Fibroblast of lung (primary cell): ENCODE measurements around the gene PLXNA2. TPM values are rescaled to one million over a fixed set of nuclear protein-coding genes. Genes with fewer than 3 reads are reported as not detected.

ENCODE experiments used
- DNase-seq, 2 donors: peaks; one replicate each; pipeline versions ENCODE4 v3.0.0 to v3.0.0-alpha.2; 2010; ENCODE audit warnings: low read depth in 2 of 2
- H2AFZ ChIP-seq: 2 replicates; pipeline ENCODE4 v1.5.1; 2012; ENCODE audit warnings: low read length, control low read depth, inconsistent platforms
- H3K27ac ChIP-seq: 2 replicates; pipeline ENCODE4 v1.5.1; 2011; ENCODE audit warnings: low read length, control low read depth; ENCODE audit not compliant: insufficient read depth
- H3K27me3 ChIP-seq: 2 replicates; pipeline ENCODE4 v1.5.1; 2011; ENCODE audit warnings: mild to moderate bottlenecking, low read length; ENCODE audit not compliant: control insufficient read depth, insufficient read depth
- H3K36me3 ChIP-seq: 2 replicates; pipeline ENCODE4 v1.5.1; 2011; ENCODE audit warnings: low read length; ENCODE audit not compliant: control insufficient read depth, insufficient read depth
- H3K4me1 ChIP-seq: 2 replicates; pipeline ENCODE4 v1.5.1; 2011; ENCODE audit warnings: low read length; ENCODE audit not compliant: control insufficient read depth, insufficient read depth; ENCODE audit errors: extremely low read depth
- H3K4me2 ChIP-seq: 2 replicates; pipeline ENCODE4 v1.5.1; 2011; ENCODE audit warnings: low read length, control low read depth; ENCODE audit not compliant: insufficient read depth; ENCODE audit errors: extremely low read depth
- H3K4me3 ChIP-seq, 4 experiments: fragments of 200-600 bp in 1 of 4; sonication (generic) in 1 of 4; replicated peaks in 1 of 4; 2 replicates each; pipeline ENCODE4 v1.5.1; 2011 to 2016; ENCODE audit warnings: low read length in 4 of 4, low read depth in 3 of 4, mild to moderate bottlenecking in 3 of 4, control low read depth in 2 of 4, inconsistent platforms in 1 of 4, mixed read lengths in 1 of 4; ENCODE audit not compliant: insufficient read depth in 1 of 4; ENCODE audit errors: control extremely low read depth in 1 of 4
- H3K79me2 ChIP-seq: 2 replicates; pipeline ENCODE4 v1.5.1; 2012; ENCODE audit warnings: mild to moderate bottlenecking, low read length, inconsistent platforms; ENCODE audit not compliant: control insufficient read depth, insufficient read depth
- H3K9ac ChIP-seq: 2 replicates; pipeline ENCODE4 v1.5.1; 2011; ENCODE audit warnings: mild to moderate bottlenecking, low read length, control low read depth; ENCODE audit not compliant: insufficient read depth
- H3K9me3 ChIP-seq: 2 replicates; pipeline ENCODE4 v1.5.1; 2012; ENCODE audit warnings: low read depth, low read length; ENCODE audit not compliant: control insufficient read depth, insufficient read depth
- H4K20me1 ChIP-seq: 2 replicates; pipeline ENCODE4 v1.5.1; 2011; ENCODE audit warnings: low read length; ENCODE audit not compliant: control insufficient read depth, insufficient read depth; ENCODE audit errors: extremely low read depth
- EZH2 ChIP-seq: IDR thresholded peaks from 2 replicates; pipeline ENCODE4 v1.5.1; 2012; ENCODE audit warnings: low read length, control low read depth, mild to moderate bottlenecking; ENCODE audit errors: missing control alignments
- polyA plus RNA-seq, 2 donors: library from polyadenylated mRNA; depleted of rRNA in 1 of 2; stranded (reverse) in 1 of 2; unstranded in 1 of 2; fragments of >200 nt; gene quantifications; 2 replicates each; pipeline ENCODE4 v1.2.1, GENCODE V29; 2011 to 2012; ENCODE audit warnings: missing spikeins in 1 of 2
- total RNA-seq: library from RNA; depleted of rRNA; stranded (reverse); fragments of >200 nt; gene quantifications from 2 replicates; pipeline ENCODE4 v1.2.1, GENCODE V29; 2014
- TF ChIP-seq, protein P1 (sequence below), 2 donors: IDR thresholded peaks in 1 of 2; conservative IDR thresholded peaks in 1 of 2; 1 replicate in 1 of 2; 2 replicates in 1 of 2; pipeline ENCODE4 v1.5.1; 2011 to 2012; ENCODE audit warnings: low read length in 2 of 2, control low read depth in 1 of 2, inconsistent platforms in 1 of 2, low read depth in 1 of 2, mild to moderate bottlenecking in 1 of 2

The PLXNA2 gene
- total and polyA plus RNA-seq, 2 donors (not counting 1 experiment from before 2014, with no cell fraction given): 0.43 to 2.0 TPM

DNA sequence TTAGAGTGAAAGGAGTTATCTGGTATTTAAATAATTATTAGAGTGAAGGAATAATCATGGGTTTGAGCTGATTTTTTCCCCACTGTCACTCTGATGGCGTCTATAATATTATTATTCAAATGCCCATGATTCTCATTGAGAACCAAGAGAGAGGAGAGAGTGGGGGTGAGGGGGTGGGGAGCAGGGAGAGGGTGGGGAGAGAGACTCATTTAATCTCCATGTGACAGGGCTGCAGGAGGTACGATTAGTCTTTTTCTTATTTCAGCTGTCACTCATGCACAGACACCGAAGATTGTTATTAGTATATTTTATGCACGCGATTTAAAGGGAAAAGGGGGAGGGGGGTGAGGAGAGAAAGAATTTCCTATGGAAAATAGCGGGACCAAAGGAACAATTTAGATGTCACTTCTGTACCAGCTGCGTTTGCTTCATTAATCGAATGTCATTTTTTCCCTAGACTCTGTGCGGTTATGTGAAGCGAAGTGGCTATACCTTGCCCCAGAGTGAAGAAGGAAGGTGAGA is 19.9 kb downstream of the PLXNA2 start:
- peaks cover 11% of the 10 kb centered on the region for H3K4me1 ChIP-seq
- no peak overlapping the region for H2AFZ ChIP-seq
- H3K36me3 ChIP-seq: no peaks in the 10 kb centered on the region
- no peaks in the 10 kb centered on the region for H3K79me2 ChIP-seq
- H3K4me3 ChIP-seq: no peak overlapping the region
- no peak overlapping the region for H3K27ac ChIP-seq
- H3K9ac ChIP-seq: no peak overlapping the region
- no peaks in the 10 kb centered on the region for H4K20me1 ChIP-seq
- DNase-seq: no peak
- H3K9me3 ChIP-seq: no peaks in the 10 kb centered on the region
- no peaks in the 10 kb centered on the region for H3K27me3 ChIP-seq
- TF ChIP-seq, protein P1, sequence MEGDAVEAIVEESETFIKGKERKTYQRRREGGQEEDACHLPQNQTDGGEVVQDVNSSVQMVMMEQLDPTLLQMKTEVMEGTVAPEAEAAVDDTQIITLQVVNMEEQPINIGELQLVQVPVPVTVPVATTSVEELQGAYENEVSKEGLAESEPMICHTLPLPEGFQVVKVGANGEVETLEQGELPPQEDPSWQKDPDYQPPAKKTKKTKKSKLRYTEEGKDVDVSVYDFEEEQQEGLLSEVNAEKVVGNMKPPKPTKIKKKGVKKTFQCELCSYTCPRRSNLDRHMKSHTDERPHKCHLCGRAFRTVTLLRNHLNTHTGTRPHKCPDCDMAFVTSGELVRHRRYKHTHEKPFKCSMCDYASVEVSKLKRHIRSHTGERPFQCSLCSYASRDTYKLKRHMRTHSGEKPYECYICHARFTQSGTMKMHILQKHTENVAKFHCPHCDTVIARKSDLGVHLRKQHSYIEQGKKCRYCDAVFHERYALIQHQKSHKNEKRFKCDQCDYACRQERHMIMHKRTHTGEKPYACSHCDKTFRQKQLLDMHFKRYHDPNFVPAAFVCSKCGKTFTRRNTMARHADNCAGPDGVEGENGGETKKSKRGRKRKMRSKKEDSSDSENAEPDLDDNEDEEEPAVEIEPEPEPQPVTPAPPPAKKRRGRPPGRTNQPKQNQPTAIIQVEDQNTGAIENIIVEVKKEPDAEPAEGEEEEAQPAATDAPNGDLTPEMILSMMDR (conservative IDR thresholded peaks at IDR 0.05 in 1 of 2, IDR thresholded peaks at IDR 0.05 in 1 of 2; ENCODE audit: low read depth in 1 of 2, low read length in 2 of 2): no peak
- no peak for TF ChIP-seq EZH2
- H3K4me2 ChIP-seq: no peak overlapping the region

DNA sequence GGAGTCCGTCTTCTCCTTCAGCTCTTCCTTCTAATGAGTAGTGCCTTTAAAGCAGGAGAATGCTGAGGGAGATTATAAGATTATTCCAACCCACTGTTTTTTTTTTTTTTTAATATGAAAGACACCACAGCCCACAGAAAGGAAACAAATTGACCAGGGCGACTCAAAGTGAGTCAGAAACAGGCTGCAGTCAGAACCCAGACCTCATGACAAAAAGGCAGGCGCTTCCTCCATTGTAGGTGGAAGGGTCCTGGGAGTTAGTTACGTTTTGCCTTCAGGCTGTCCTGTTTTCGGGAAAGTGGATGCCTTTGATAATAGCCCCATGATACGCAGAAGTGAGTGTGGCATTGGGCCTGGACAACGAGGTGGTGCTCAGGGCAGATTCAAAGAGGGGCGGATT is 21.0 kb downstream of the PLXNA2 start:
- Histone ChIP-seq H3K4me2 (no peak overlapping the region), H2AFZ (no peak overlapping the region), H4K20me1 (no peaks in the 10 kb centered on the region), H3K4me1 (peaks cover 11% of the 10 kb centered on the region), H3K9ac (no peak overlapping the region), H3K27me3 (no peaks in the 10 kb centered on the region), H3K27ac (no peak overlapping the region), H3K36me3 (no peaks in the 10 kb centered on the region), H3K9me3 (no peaks in the 10 kb centered on the region), H3K4me3 (no peak overlapping the region), H3K79me2 (no peaks in the 10 kb centered on the region)
- TF ChIP-seq, protein P1 (conservative IDR thresholded peaks at IDR 0.05 in 1 of 2, IDR thresholded peaks at IDR 0.05 in 1 of 2; ENCODE audit: low read depth in 1 of 2, low read length in 2 of 2): no peak
- no peak for TF ChIP-seq EZH2
- DNase-seq: peak in 1 of 2 donors; percentile 75

DNA sequence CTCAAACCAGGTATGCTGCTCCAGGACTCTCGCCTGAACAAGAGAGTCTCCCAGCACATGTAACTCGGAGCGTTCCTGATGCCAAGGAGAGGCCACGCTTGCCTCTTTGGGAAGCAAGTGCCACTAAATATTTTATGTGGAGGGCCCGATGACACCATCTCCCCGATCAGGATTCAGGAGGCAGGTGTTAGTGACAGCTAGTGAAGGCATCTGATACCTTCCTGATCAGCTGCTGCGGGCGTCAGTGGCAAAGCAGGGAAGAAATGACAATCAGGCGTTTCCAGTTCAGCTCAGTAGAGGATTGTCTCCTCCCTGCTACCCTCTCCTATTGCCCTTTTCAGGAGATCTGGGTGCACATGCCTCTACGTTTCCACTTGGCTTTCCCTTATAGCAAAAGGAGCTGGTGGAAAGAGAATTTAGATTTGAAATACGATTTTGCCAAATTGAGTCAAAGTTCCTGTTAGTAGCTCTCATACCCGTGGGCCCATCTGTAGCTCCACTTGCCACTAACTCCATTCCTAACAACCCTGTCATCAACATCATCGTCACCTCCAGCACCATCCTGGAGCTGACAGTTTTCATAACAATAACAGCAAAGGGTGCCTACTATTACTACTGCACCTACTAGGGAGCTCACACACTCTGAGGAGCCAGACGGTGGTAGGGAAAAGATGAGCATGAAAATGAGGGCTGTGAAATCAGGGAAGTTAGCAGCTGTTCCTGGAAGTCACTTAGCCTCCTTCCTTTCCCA is 21.6 kb downstream of the PLXNA2 start:
- peaks cover 11% of the 10 kb centered on the region for H3K4me1 ChIP-seq

More for the DNA sequence above, 21.6 kb downstream of the PLXNA2 start:
- Histone ChIP-seq H3K4me2 (no peak overlapping the region), H3K4me3 (no peak overlapping the region), H3K79me2 (no peaks in the 10 kb centered on the region), H3K36me3 (no peaks in the 10 kb centered on the region), H3K27me3 (no peaks in the 10 kb centered on the region), H3K9me3 (no peaks in the 10 kb centered on the region), H2AFZ (no peak overlapping the region), H3K27ac (no peak overlapping the region), H3K9ac (no peak overlapping the region), H4K20me1 (no peaks in the 10 kb centered on the region)
- DNase-seq: peak in 1 of 2 donors; percentile 40
- TF ChIP-seq, protein P1 (conservative IDR thresholded peaks at IDR 0.05 in 1 of 2, IDR thresholded peaks at IDR 0.05 in 1 of 2; ENCODE audit: low read depth in 1 of 2, low read length in 2 of 2): no peak
- TF ChIP-seq EZH2: no peak
